ENCODE data around the gene ANKRD63.

The ANKRD63 gene

GRCh38 chr15:40290918-40291574 is 8.2 kb upstream of the ANKRD63 start:
- peak overlapping the region; percentile 23 to 24 for H3K4me3 ChIP-seq (replicated peaks in 1 of 2; ENCODE audit: low read depth in 2 of 2, low read length in 2 of 2)
- no peak for TF ChIP-seq CTCF (IDR thresholded peaks at IDR 0.05; ENCODE audit: low read depth, low read length)
- peak; percentile 61 to 64 for DNase-seq (ENCODE audit: low read depth in 2 of 2)

DNA sequence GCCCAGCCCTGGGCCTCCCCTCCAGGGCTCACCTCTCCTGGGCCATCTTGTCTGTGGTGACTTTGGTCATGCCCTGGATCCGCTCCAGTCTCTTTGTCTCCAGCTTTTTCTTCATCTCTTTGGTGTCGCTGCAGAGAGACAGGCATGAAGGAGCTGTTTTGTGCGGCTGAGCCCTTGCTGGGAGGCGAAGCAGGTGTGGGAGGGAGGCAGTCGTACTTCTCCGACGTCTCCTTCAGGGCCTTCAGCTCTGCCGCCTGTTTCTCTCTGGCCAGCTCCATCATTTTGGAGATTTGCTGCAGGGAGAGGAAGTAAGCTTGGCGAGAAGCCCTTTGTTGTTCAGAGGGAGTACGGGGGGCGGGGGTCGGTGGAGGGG is 7.7 kb upstream of the ANKRD63 start:
- TF ChIP-seq CTCF (IDR thresholded peaks at IDR 0.05; ENCODE audit: low read depth, low read length) = no peak
- DNase-seq (ENCODE audit: low read depth in 2 of 2) = peak in 1 of 2 donors; percentile 17
- no peak overlapping the region for H3K4me3 ChIP-seq (replicated peaks in 1 of 2; ENCODE audit: low read depth in 2 of 2, low read length in 2 of 2)

GRCh38 chr15:40289140-40289775 is 6.4 kb upstream of the ANKRD63 start:
- no peak for DNase-seq (ENCODE audit: low read depth in 2 of 2)
- TF ChIP-seq CTCF (IDR thresholded peaks at IDR 0.05; ENCODE audit: low read depth, low read length) = no peak
- no peak overlapping the region for H3K4me3 ChIP-seq (replicated peaks in 1 of 2; ENCODE audit: low read depth in 2 of 2, low read length in 2 of 2)

DNA sequence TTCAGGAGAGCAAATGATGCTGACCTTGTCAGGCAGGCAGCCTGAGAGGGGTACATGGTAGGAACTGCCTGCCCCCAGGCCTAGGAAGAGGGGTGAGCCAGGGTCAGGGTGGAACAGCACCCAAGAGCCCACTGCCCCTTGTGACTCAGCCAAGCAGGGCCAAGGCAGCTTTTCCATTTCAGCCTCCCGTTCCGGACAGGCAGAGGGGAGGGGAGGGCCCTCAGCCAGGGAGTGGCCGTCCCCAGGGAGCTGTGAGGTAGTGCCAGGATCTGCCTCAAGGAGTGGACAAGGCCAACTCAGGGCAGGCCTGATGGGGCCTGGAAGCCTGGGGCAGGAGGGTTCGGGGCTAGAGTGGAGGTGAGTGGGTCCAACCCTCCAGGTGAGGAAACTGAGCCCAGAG is 5.1 kb upstream of the ANKRD63 start:
- DNase-seq (ENCODE audit: low read depth in 2 of 2) = peak in 1 of 2 donors; percentile 33
- no peak overlapping the region for H3K4me3 ChIP-seq (replicated peaks in 1 of 2; ENCODE audit: low read depth in 2 of 2, low read length in 2 of 2)
- TF ChIP-seq CTCF (IDR thresholded peaks at IDR 0.05; ENCODE audit: low read depth, low read length) = no peak

DNA sequence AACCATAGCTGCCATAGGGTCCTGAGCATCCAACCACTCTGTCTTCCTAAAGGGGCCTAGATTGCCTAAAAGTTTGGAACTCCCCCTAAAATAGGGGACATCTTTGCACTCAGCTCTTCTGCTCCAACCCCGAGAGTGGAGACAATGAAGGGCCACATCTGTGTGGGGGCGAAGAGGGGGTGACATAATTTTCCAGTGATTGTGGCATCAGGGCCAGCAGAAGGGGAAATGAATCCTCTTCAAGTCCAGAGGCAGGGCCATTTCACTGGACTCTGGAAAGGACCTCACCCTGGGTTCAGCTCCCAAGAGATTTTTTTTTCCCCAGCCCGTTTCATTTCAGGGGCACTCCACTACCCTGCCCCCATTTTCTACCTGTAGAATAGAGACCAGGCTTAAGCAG is 4.6 kb upstream of the ANKRD63 start:
- DNase-seq (ENCODE audit: low read depth in 2 of 2) = no peak
- H3K4me3 ChIP-seq (replicated peaks in 1 of 2; ENCODE audit: low read depth in 2 of 2, low read length in 2 of 2) = no peak overlapping the region
- no peak for TF ChIP-seq CTCF (IDR thresholded peaks at IDR 0.05; ENCODE audit: low read depth, low read length)

DNA sequence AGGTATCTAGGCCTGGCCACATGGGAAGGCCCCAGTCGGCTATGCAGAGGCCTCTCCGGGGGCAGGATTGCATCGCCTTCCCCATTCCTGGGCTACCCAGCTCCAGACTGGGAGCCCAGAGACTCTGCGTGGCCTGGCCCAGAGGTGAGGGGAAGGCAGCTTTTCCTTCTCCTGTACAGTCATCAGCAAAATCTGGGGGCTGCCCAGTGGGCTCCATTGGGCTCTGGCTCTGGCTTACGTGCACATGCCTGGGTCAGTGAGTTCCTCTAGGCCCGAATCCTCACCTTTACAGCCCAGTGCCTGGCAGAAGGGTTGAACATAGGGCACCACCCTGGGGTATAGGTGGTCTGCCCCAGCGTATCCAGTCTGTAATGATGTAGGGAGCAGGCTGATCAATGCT is 3.9 kb upstream of the ANKRD63 start:
- DNase-seq (ENCODE audit: low read depth in 2 of 2) = no peak
- no peak for TF ChIP-seq CTCF (IDR thresholded peaks at IDR 0.05; ENCODE audit: low read depth, low read length)
- H3K4me3 ChIP-seq (replicated peaks in 1 of 2; ENCODE audit: low read depth in 2 of 2, low read length in 2 of 2) = no peak overlapping the region

Measured in cardiac fibroblast (primary cell).